ENCODE measurements around the gene KIF26B. TPM values are rescaled to one million over a fixed set of nuclear protein-coding genes. Genes with fewer than 3 reads are reported as not detected.

Gene KIF26B
- total RNA-seq, 4 donors from 2014 or later: 0.20 to 0.79 (median 0.41) TPM; not detected in 1

DNA sequence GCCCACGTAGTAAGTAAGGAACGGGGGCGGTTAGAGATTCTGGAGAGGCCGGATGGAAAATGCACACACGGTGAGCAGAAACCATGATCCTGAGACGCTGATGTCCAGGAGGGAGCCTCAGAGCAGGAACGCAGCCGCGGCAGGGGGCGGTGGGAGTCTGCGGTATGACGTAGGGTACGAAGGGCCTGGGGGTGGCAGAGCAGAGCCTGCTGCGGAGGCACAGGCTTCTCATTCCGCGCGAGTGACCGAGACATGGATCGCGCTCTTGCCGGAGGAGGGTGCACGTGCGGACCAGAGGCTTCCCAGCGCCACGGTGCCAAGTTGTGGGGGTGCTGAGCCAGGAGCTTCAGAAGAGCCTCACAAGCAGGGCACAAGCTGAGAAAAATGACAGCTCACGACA lies 176.2 kb downstream of the KIF26B start:
- no peak overlapping the region for H3K4me3 ChIP-seq
- H3K27ac ChIP-seq: no peak overlapping the region
- no peaks in the 10 kb centered on the region for H3K36me3 ChIP-seq
- no peak for TF ChIP-seq POLR2AphosphoS5 (IDR thresholded peaks at IDR 0.05)
- no peak for TF ChIP-seq CTCF (IDR thresholded peaks at IDR 0.05)
- TF ChIP-seq EP300 (IDR thresholded peaks at IDR 0.05; ENCODE audit: low read depth): no peak
- TF ChIP-seq POLR2A (IDR thresholded peaks at IDR 0.05): no peak
- H3K9me3 ChIP-seq: no peaks in the 10 kb centered on the region
- intact Hi-C loops (cut with DNase I; ENCODE audit: low total_unique reads): no loop called here
- no peak for DNase-seq
- no peaks in the 10 kb centered on the region for H3K4me1 ChIP-seq
- WGBS, 2 donors (ENCODE audit: low coverage in 1 of 2): 96 to 97% methylated on average over 9 to 26 of the region's 26 CpGs
- in situ Hi-C loops (cut with MboI; ENCODE audit: low pct_ligation_motif_present in 1 of 4, low pct_unique_long_range_greater_than_20kb in 1 of 4, low sequenced_read_pairs in 3 of 4): no loop called here
- H3K27me3 ChIP-seq: no peaks in the 10 kb centered on the region

DNA sequence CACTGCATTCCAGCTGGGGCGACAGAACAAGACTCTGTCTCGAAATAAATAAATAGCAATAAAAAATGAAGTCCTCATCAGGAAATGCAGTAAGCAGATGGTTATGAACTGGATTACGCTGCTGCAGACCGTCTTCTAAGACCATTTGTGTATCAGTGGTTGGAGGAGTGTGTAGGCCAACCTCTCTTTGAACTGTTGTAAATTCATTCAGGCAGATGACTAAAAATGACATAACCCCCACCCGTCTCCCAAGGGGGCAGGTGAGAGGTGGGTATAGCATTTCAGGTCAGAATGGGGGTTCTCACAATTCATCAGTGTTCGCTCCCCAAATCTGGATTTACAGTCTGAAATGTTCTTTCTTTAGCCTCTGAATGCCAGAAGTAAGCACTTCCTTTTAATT lies 177.3 kb downstream of the KIF26B start:
- H3K4me1 ChIP-seq: no peaks in the 10 kb centered on the region
- in situ Hi-C loops (cut with MboI; ENCODE audit: low pct_ligation_motif_present in 1 of 4, low pct_unique_long_range_greater_than_20kb in 1 of 4, low sequenced_read_pairs in 3 of 4) (no loop called here), intact Hi-C loops (cut with DNase I; ENCODE audit: low total_unique reads) (no loop called here)
- no peaks in the 10 kb centered on the region for H3K36me3 ChIP-seq
- no peak overlapping the region for H3K4me3 ChIP-seq
- H3K27me3 ChIP-seq: no peaks in the 10 kb centered on the region
- no peak for DNase-seq
- H3K9me3 ChIP-seq: no peaks in the 10 kb centered on the region
- 75 to 84% methylated on average over 2 to 6 of the region's 6 CpGs for WGBS, 2 donors (ENCODE audit: low coverage in 1 of 2)
- H3K27ac ChIP-seq: no peak overlapping the region
- TF ChIP-seq POLR2A (IDR thresholded peaks at IDR 0.05): no peak
- TF ChIP-seq CTCF (IDR thresholded peaks at IDR 0.05): no peak
- TF ChIP-seq POLR2AphosphoS5 (IDR thresholded peaks at IDR 0.05): no peak
- TF ChIP-seq EP300 (IDR thresholded peaks at IDR 0.05; ENCODE audit: low read depth): no peak

- Histone ChIP-seq H3K9me3 (no peaks in the 10 kb centered on the region), H3K4me3 (no peak overlapping the region), H3K27ac (no peak overlapping the region), H3K27me3 (no peaks in the 10 kb centered on the region), H3K36me3 (no peaks in the 10 kb centered on the region), H3K4me1 (no peaks in the 10 kb centered on the region)
- DNase-seq: no peak
- 65 to 96% methylated on average over 4 to 6 of the region's 6 CpGs for WGBS, 2 donors (ENCODE audit: low coverage in 1 of 2)
- intact Hi-C loops (cut with DNase I; ENCODE audit: low total_unique reads) (no loop called here), in situ Hi-C loops (cut with MboI; ENCODE audit: low pct_ligation_motif_present in 1 of 4, low pct_unique_long_range_greater_than_20kb in 1 of 4, low sequenced_read_pairs in 3 of 4) (no loop called here)
- TF ChIP-seq POLR2A (IDR thresholded peaks at IDR 0.05) (no peak), POLR2AphosphoS5 (IDR thresholded peaks at IDR 0.05) (no peak), EP300 (IDR thresholded peaks at IDR 0.05; ENCODE audit: low read depth) (no peak), CTCF (IDR thresholded peaks at IDR 0.05) (no peak)
Observed at GRCh38 chr1:245332513-245332912, 177.7 kb downstream of the KIF26B start.

- H3K36me3 ChIP-seq: no peaks in the 10 kb centered on the region
- H3K27me3 ChIP-seq: no peaks in the 10 kb centered on the region
- H3K9me3 ChIP-seq: no peaks in the 10 kb centered on the region
- H3K27ac ChIP-seq: no peak overlapping the region
- 58 to 67% methylated on average over 2 to 4 of the region's 4 CpGs for WGBS, 2 donors (ENCODE audit: low coverage in 1 of 2)
- H3K4me1 ChIP-seq: no peaks in the 10 kb centered on the region
- intact Hi-C loops (cut with DNase I; ENCODE audit: low total_unique reads): no loop called here
- no peak for TF ChIP-seq CTCF (IDR thresholded peaks at IDR 0.05)
- no peak for TF ChIP-seq EP300 (IDR thresholded peaks at IDR 0.05; ENCODE audit: low read depth)
- no peak for TF ChIP-seq POLR2A (IDR thresholded peaks at IDR 0.05)
- no peak for TF ChIP-seq POLR2AphosphoS5 (IDR thresholded peaks at IDR 0.05)
- DNase-seq: no peak
- H3K4me3 ChIP-seq: no peak overlapping the region
- in situ Hi-C loops (cut with MboI; ENCODE audit: low pct_ligation_motif_present in 1 of 4, low pct_unique_long_range_greater_than_20kb in 1 of 4, low sequenced_read_pairs in 3 of 4): no loop called here
Observed at GRCh38 chr1:245334235-245334634, 179.4 kb downstream of the KIF26B start.

Measured in transverse colon (tissue), 4 donors.